RWPE1 (cell line): ENCODE data around the gene MXRA5.
"Not testable (repeated sequence)": the region's sequence is repeated elsewhere in the genome, so short reads cannot be mapped to it uniquely, and the experiment has no call there.

ENCODE experiments used
- CTCF ChIA-PET: fragments of 350-600 bp; sonication (Branson Sonifier 250); formaldehyde crosslinking; extraction: SDS; loops from one replicate; lab custom pipeline; 2021; lab: Yijun Ruan, JAX
- POLR2A ChIA-PET: fragments of 400-600 bp; formaldehyde crosslinking; extraction: SDS; loops from one replicate; lab custom pipeline; 2020; ENCODE audit warnings: antibody characterized with exemption; ENCODE audit not compliant: low non-redundant PET; lab: Yijun Ruan, JAX
- DNase-seq: peaks from one replicate; pipeline ENCODE4 v3.0.0; 2012; ENCODE audit warnings: low spot score
- H3K27ac ChIP-seq: fragments of 450-650 bp; 2 replicates; pipeline ENCODE4 v1.5.1; 2017
- TF ChIP-seq, protein P1 (sequence below): fragments of 450-650 bp; conservative IDR thresholded peaks from 2 replicates; pipeline ENCODE4 v1.5.1; 2017; ENCODE audit warnings: low read depth, mild to moderate bottlenecking

Gene MXRA5

DNA sequence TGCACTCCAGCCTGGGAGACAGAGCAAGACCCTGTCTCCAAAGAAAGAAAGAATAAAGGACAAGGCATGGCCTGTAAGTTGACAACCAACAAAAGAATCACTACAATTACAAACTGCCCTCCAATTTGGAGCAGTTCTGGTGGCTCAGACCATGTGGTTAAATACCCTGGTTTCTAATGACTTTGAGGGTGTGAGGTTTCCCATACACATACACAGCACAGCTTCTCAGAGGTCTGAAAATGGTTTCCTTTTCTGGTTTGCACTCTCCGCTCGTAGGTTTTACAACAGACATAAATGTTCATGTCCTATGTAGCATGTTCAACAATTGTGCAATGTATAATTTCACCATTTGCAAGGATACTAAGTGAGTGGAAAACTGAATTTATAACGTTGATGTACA is 34.2 kb upstream of the MXRA5 start:
- H3K27ac ChIP-seq, result no peak overlapping the region
- ChIA-PET CTCF (no interaction called here), POLR2A (no interaction called here)
- TF ChIP-seq, protein P1, sequence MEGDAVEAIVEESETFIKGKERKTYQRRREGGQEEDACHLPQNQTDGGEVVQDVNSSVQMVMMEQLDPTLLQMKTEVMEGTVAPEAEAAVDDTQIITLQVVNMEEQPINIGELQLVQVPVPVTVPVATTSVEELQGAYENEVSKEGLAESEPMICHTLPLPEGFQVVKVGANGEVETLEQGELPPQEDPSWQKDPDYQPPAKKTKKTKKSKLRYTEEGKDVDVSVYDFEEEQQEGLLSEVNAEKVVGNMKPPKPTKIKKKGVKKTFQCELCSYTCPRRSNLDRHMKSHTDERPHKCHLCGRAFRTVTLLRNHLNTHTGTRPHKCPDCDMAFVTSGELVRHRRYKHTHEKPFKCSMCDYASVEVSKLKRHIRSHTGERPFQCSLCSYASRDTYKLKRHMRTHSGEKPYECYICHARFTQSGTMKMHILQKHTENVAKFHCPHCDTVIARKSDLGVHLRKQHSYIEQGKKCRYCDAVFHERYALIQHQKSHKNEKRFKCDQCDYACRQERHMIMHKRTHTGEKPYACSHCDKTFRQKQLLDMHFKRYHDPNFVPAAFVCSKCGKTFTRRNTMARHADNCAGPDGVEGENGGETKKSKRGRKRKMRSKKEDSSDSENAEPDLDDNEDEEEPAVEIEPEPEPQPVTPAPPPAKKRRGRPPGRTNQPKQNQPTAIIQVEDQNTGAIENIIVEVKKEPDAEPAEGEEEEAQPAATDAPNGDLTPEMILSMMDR, result no peak
- DNase-seq, result no peak

DNA sequence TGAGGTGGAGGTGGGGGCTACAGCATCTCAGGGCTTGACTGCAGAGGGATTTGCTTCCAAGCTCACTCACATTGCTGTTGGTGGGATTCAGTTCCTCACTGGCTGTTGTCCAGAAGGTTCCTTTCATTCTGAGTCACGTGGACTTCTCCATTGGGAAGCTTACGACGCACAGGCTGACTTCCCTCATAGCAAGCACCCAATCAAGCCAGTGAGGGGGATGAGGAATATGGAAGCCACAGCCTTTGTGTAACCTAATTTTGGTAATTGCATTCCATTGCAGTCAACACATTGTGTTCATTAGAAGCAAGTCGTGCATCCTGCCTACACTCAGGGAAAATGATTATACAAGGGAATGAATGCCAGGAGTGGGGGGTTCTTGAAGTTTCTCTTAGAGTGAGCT is 32.7 kb upstream of the MXRA5 start:
- CTCF ChIA-PET, result no interaction called here
- TF ChIP-seq, protein P1, result no peak
- POLR2A ChIA-PET, result no interaction called here
- no peak overlapping the region for H3K27ac ChIP-seq
- no peak for DNase-seq

DNA sequence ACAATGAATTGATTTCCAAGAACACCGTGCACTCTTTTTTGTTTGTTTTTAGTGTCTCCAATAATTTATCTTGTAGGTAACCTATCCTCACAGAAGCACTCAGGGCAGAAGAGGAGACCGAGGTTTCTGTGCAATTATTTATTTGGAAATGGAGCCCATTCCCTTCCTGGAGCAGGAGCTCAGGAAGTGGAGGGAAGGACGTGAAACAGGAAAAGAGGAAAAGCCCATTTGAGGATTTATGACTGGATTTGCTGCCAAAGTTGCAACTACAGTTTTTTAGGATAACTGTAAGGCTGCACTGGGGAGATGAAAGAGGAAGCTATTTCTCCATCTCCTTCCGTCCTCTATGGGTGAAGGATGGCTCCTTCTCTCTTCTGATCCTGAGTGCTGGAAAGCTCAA is 31.7 kb upstream of the MXRA5 start:
- TF ChIP-seq, protein P1, result no peak
- ChIA-PET POLR2A (no interaction called here), CTCF (no interaction called here)
- H3K27ac ChIP-seq, result no peak overlapping the region
- DNase-seq, result no peak

DNA sequence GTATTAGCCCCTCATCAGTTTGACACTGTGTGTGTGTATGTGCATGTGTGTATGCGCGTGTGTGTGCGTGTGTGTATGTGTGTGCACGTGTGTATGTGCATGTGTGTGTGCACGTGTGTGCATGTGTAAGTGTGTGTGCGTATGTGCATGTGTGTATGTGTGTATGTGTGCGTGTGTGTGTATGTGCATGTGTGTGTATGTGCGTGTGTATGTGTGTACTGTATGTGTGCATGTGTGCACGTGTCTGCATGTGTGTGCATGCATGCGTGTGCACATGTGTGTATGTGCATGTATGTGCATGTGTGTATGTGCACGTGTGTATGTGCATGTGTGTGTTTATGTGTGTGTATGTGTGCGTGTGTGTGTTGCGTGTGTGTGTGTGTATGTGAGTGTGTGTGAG is 31.1 kb upstream of the MXRA5 start:
- CTCF ChIA-PET, result no interaction called here
- POLR2A ChIA-PET, result no interaction called here
- TF ChIP-seq, protein P1, result no peak
- H3K27ac ChIP-seq, result no peak overlapping the region
- DNase-seq, result no peak

DNA sequence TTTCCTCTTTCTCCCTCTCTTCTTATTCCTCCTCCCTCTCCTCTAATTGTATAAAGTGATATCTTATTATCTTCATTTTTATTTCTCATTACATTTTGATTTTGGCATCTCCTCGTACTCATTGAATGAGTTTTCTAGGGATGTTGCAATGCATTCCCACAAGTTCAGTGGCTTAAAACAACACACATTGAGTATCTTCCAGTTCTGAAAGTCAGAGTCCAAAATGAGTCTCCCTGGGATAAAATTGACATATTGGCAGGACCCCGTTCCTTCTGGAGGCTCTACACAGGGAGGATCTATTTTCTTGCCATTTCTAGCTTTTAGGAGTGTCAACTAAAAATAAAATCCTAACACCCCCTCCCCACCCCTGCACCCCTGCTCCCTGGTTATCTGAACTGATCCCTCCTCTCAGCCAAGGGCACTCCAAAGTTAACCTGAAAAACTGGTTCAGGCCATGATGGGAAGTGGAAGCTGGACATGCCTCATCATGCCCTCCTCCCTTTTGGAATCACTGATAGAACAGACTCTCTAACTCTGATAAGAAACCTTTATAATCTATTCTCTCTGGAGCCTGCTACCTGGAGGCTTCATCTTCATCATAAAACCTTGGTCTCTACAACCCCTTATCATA is 29.5 kb upstream of the MXRA5 start:
- CTCF ChIA-PET, result interaction anchor here (0.8 kb wide), 1 partner anchor 197 kb away, joined by 3 read pairs; no protein-coding TSS in a partner anchor
- DNase-seq, POLR2A ChIA-PET, H3K27ac ChIP-seq: not testable (repeated sequence)

DNA sequence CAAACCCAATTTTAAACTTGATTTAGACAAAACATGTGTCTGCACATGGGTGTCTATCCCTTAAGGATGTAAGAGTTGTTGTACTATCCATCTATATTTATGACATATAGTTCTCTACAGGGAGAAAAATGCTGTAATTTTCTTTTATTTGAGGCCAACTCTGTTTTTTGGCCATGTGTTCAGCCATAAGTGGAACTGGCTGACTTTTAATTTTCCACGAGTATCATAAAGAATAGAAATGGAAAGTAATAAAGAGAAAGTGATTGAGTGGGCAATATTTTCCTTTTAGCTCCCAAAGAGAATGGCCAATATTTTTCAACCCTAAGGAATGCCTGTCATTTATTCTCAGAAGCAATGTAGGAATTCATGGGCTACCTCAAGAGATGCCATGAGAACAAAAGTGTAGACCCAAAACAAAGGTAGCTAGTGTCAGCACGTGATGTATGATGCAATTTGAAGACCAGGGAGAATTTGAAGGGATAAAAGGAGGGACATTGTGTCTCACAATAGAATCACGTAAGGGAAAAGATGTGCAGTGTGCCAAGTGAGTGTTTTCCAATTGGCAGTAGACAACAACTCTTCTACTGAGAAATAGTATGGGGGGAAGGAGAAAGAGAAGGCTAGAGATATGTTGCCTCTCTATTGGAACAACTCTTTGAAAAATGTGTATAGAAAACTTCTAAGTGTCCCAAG is 27.8 kb upstream of the MXRA5 start:
- no peak overlapping the region for H3K27ac ChIP-seq
- CTCF ChIA-PET, result no interaction called here
- TF ChIP-seq, protein P1, result no peak
- DNase-seq, result no peak
- POLR2A ChIA-PET, result no interaction called here

DNA sequence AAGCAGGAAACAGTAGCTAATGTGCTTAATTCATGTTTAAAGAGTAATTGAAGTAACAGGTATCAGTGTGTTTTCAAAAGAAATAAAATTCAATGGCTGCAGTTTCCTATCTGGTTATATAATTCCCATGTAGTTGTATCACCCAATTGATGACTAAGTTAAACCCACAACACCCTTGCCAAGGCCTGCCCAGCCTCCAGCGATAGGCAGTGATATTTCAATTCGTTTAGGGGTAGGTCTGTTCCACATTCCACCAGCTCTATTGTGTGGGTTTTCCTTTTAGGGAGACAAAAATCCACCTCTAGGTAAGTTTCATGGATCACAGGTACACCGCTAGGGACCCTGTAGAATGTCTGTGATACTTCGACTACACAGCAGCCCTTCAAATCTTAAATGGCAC is 24.7 kb upstream of the MXRA5 start:
- DNase-seq, result peak; percentile 40
- ChIA-PET POLR2A (no interaction called here), CTCF (no interaction called here)
- H3K27ac ChIP-seq, result no peak overlapping the region
- TF ChIP-seq, protein P1, result no peak
